Measurements from ENCODE around the gene C10orf67. TPM values are rescaled to one million over a fixed set of nuclear protein-coding genes. Genes with fewer than 3 reads are reported as not detected.

The C10orf67 gene
- total RNA-seq, 1 experiment from 2014 or later: not detected

GRCh38 chr10:23331567-23332301 is 12.9 kb downstream of the C10orf67 start:
- no peaks in the 10 kb centered on the region for H3K23me2 ChIP-seq (ENCODE audit: insufficient read length, low read depth, low read length, poor library complexity, severe bottlenecking)
- H3K27ac ChIP-seq (ENCODE audit: insufficient read length, low read depth, low read length): no peak overlapping the region
- H3K4ac ChIP-seq (ENCODE audit: low read depth, low read length): no peak overlapping the region
- no peak overlapping the region for H3T11ph ChIP-seq (ENCODE audit: low read length)
- no peak overlapping the region for H2BK120ac ChIP-seq (ENCODE audit: low read depth, low read length, poor library complexity, severe bottlenecking)
- H2BK20ac ChIP-seq (ENCODE audit: low read depth, low read length, poor library complexity, severe bottlenecking): no peak overlapping the region
- H3K4me2 ChIP-seq (ENCODE audit: insufficient read depth, insufficient read length, low read length): no peak overlapping the region
- Mint-ChIP-seq H3K27ac (no peak overlapping the region), H3K27me3 (ENCODE audit: low read depth) (peaks cover 12% of the 10 kb centered on the region), H3K4me1 (no peaks in the 10 kb centered on the region), H3K9me3 (peaks cover 3 to 4% of the 10 kb centered on the region in 2 experiments; a peak in 1 of 5 replicates), H3K4me3 (no peak overlapping the region), H3K36me3 (ENCODE audit: insufficient read depth in 1 of 3, low read depth in 3 of 3) (0 out of 7 replicates have a peak, but pooled peaks cover 0 to 1% (median 0%) of the 10 kb centered on the region in 3 experiments)
- no peaks in the 10 kb centered on the region for H3K79me2 ChIP-seq (ENCODE audit: insufficient read depth, low read length)
- no peak overlapping the region for H2AK5ac ChIP-seq (ENCODE audit: insufficient read length, low read length)
- H3K79me1 ChIP-seq (ENCODE audit: insufficient read depth, low read depth, low read length, poor library complexity, severe bottlenecking): no peaks in the 10 kb centered on the region
- H2BK5ac ChIP-seq (ENCODE audit: insufficient read length, low read length): no peak overlapping the region
- no peak overlapping the region for H2BK15ac ChIP-seq (ENCODE audit: low read depth, low read length)
- no peak overlapping the region for H4K5ac ChIP-seq (ENCODE audit: insufficient read length, low read depth, low read length)
- H2BK12ac ChIP-seq (ENCODE audit: insufficient read length, low read depth, low read length): no peak overlapping the region
- no peak overlapping the region for H3K18ac ChIP-seq (ENCODE audit: insufficient read length, low read depth, low read length)
- WGBS (ENCODE audit: extremely low coverage, insufficient read length, low lambda C conversion rate): no CpG with 5 or more reads among the region's 8 CpGs
- H3K9ac ChIP-seq (ENCODE audit: extremely low read depth, insufficient read length, low read length): no peak overlapping the region
- H4K20me1 ChIP-seq (ENCODE audit: control insufficient read depth, insufficient read depth, insufficient read length): no peaks in the 10 kb centered on the region
- no peaks in the 10 kb centered on the region; the same call in 1 of the 2 replicates for H3K27me3 ChIP-seq (ENCODE audit: insufficient read depth, low read length)
- no peak overlapping the region for H3K14ac ChIP-seq (ENCODE audit: insufficient read depth, low read length)
- DNase-seq: no peak
- TF ChIP-seq CTCF (conservative IDR thresholded peaks at IDR 0.05): no peak
- H3K23ac ChIP-seq (ENCODE audit: insufficient read length, low read depth, low read length): no peak overlapping the region
- no peak overlapping the region for H4K8ac ChIP-seq (replicated peaks; ENCODE audit: insufficient read length, low read depth, low read length)
- no peak overlapping the region for H4K91ac ChIP-seq (ENCODE audit: insufficient read length, low read depth, low read length)
- no peaks in the 10 kb centered on the region for H3K9me3 ChIP-seq (ENCODE audit: control insufficient read depth, low read depth, low read length)
- no peak overlapping the region for H3K56ac ChIP-seq (ENCODE audit: insufficient read length, low read depth, low read length)
- no peaks in the 10 kb centered on the region for H3K4me1 ChIP-seq (ENCODE audit: insufficient read depth, low read length)
- H2AFZ ChIP-seq (ENCODE audit: low read length): no peak overlapping the region

All from H9 (cell line).